H9 (cell line): ENCODE data around the gene MSMO1. TPM values are rescaled to one million over a fixed set of nuclear protein-coding genes. Genes with fewer than 3 reads are reported as not detected.

ENCODE experiments used
- DNase-seq: peaks from one replicate; pipeline ENCODE4 v3.0.0-alpha.2; 2017
- H2AFZ ChIP-seq: one replicate; pipeline ENCODE4 v1.6.1; 2013; ENCODE audit warnings: mild to moderate bottlenecking, low read length, control low read depth, moderate library complexity
- H2AK5ac ChIP-seq: 2 replicates; pipeline ENCODE4 v1.6.1; 2013; ENCODE audit warnings: low read length, control low read depth, mixed read lengths; ENCODE audit not compliant: insufficient read length
- H2BK120ac ChIP-seq: one replicate; pipeline ENCODE4 v1.6.1; 2013; ENCODE audit warnings: low read depth, mild to moderate bottlenecking, low read length, control low read depth, inconsistent platforms; ENCODE audit not compliant: poor library complexity, severe bottlenecking
- H2BK12ac ChIP-seq: 2 replicates; pipeline ENCODE4 v1.6.1; 2013; ENCODE audit warnings: low read length, control low read depth, mixed read lengths, low read depth; ENCODE audit not compliant: insufficient read length
- H2BK15ac ChIP-seq: 2 replicates; pipeline ENCODE4 v1.6.1; 2013; ENCODE audit warnings: low read depth, low read length, control low read depth
- H2BK20ac ChIP-seq: one replicate; pipeline ENCODE4 v1.6.1; 2013; ENCODE audit warnings: low read depth, mild to moderate bottlenecking, low read length, control low read depth, inconsistent platforms; ENCODE audit not compliant: poor library complexity, severe bottlenecking
- H2BK5ac ChIP-seq: 2 replicates; pipeline ENCODE4 v1.6.1; 2013; ENCODE audit warnings: low read length, control low read depth, mixed read lengths; ENCODE audit not compliant: insufficient read length
- H3K14ac ChIP-seq: 2 replicates; pipeline ENCODE4 v1.6.1; 2013; ENCODE audit warnings: low read length, control low read depth; ENCODE audit not compliant: insufficient read depth
- H3K18ac ChIP-seq: 2 replicates; pipeline ENCODE4 v1.6.1; 2013; ENCODE audit warnings: low read depth, mild to moderate bottlenecking, mixed read lengths, low read length, control low read depth; ENCODE audit not compliant: insufficient read length
- H3K23ac ChIP-seq: 2 replicates; pipeline ENCODE4 v1.6.1; 2013; ENCODE audit warnings: low read length, control low read depth, mixed read lengths, low read depth; ENCODE audit not compliant: insufficient read length
- H3K23me2 ChIP-seq: 2 replicates; pipeline ENCODE4 v1.6.1; 2013; ENCODE audit warnings: low read depth, mild to moderate bottlenecking, mixed read lengths, low read length, control low read depth; ENCODE audit not compliant: insufficient read length, poor library complexity, severe bottlenecking
- H3K27ac ChIP-seq: 2 replicates; pipeline ENCODE4 v1.5.1; 2013; ENCODE audit warnings: low read length, control low read depth, mixed read lengths, low read depth; ENCODE audit not compliant: insufficient read length
- H3K27me3 ChIP-seq: 2 replicates; pipeline ENCODE4 v1.6.1; 2013; ENCODE audit warnings: low read length, control low read depth, inconsistent platforms; ENCODE audit not compliant: insufficient read depth
- H3K4ac ChIP-seq: 2 replicates; pipeline ENCODE4 v1.6.1; 2013; ENCODE audit warnings: low read depth, mild to moderate bottlenecking, control low read depth, inconsistent platforms, low read length, moderate library complexity
- H3K4me1 ChIP-seq: 2 replicates; pipeline ENCODE4 v1.6.1; 2013; ENCODE audit warnings: low read length, control low read depth, inconsistent platforms; ENCODE audit not compliant: insufficient read depth
- H3K4me2 ChIP-seq: 2 replicates; pipeline ENCODE4 v1.6.1; 2013; ENCODE audit warnings: low read length, control low read depth, mixed read lengths; ENCODE audit not compliant: insufficient read length, insufficient read depth
- H3K56ac ChIP-seq: 2 replicates; pipeline ENCODE4 v1.6.1; 2013; ENCODE audit warnings: low read depth, mild to moderate bottlenecking, mixed read lengths, low read length, control low read depth; ENCODE audit not compliant: insufficient read length
- H3K79me1 ChIP-seq: 2 replicates; pipeline ENCODE4 v1.6.1; 2013; ENCODE audit warnings: low read depth, mild to moderate bottlenecking, moderate library complexity, low read length, control low read depth, inconsistent platforms; ENCODE audit not compliant: insufficient read depth, poor library complexity, severe bottlenecking
- H3K79me2 ChIP-seq: 2 replicates; pipeline ENCODE4 v1.6.1; 2013; ENCODE audit warnings: low read length, control low read depth, inconsistent platforms; ENCODE audit not compliant: insufficient read depth
- H3K9ac ChIP-seq: 2 replicates; pipeline ENCODE4 v1.6.1; 2013; ENCODE audit warnings: low read length, control low read depth, mixed read lengths; ENCODE audit not compliant: insufficient read length; ENCODE audit errors: extremely low read depth
- H3K9me3 ChIP-seq: one replicate; pipeline ENCODE4 v1.6.1; 2013; ENCODE audit warnings: low read depth, low read length, inconsistent platforms; ENCODE audit not compliant: control insufficient read depth
- H3T11ph ChIP-seq: one replicate; pipeline ENCODE4 v1.6.1; 2013; ENCODE audit warnings: mild to moderate bottlenecking, low read length, control low read depth, inconsistent platforms
- H4K20me1 ChIP-seq: one replicate; pipeline ENCODE4 v1.6.1; 2013; ENCODE audit not compliant: control insufficient read depth, insufficient read length, insufficient read depth
- H4K5ac ChIP-seq: 2 replicates; pipeline ENCODE4 v1.6.1; 2013; ENCODE audit warnings: low read depth, mild to moderate bottlenecking, mixed read lengths, low read length, control low read depth; ENCODE audit not compliant: insufficient read length
- H4K8ac ChIP-seq: replicated peaks from 2 replicates; pipeline ENCODE4 v1.6.1; 2013; ENCODE audit warnings: low read length, control low read depth, mixed read lengths, low read depth; ENCODE audit not compliant: insufficient read length
- H4K91ac ChIP-seq: 2 replicates; pipeline ENCODE4 v1.6.1; 2013; ENCODE audit warnings: low read depth, mild to moderate bottlenecking, moderate library complexity, mixed read lengths, low read length, control low read depth; ENCODE audit not compliant: insufficient read length
- H3K27ac Mint-ChIP-seq, 3 experiments: 2 replicates in 2 of 3; 3 replicates in 1 of 3; pipeline ENCODE4 v1.8.0; 2020 to 2021; ENCODE audit warnings: mixed read lengths in 3 of 3, mild to moderate bottlenecking in 1 of 3, moderate library complexity in 1 of 3
- H3K27me3 Mint-ChIP-seq: 2 replicates; pipeline ENCODE4 v1.8.0; 2021; ENCODE audit warnings: low read depth, mild to moderate bottlenecking, moderate library complexity, mixed read lengths
- H3K36me3 Mint-ChIP-seq, 3 experiments: 2 replicates in 2 of 3; 3 replicates in 1 of 3; pipeline ENCODE4 v1.8.0; 2020 to 2021; ENCODE audit warnings: low read depth in 3 of 3, mixed read lengths in 3 of 3; ENCODE audit not compliant: insufficient read depth in 1 of 3
- H3K4me1 Mint-ChIP-seq, 2 experiments: 2 replicates each; pipeline ENCODE4 v1.8.0; 2020; ENCODE audit warnings: mixed read lengths in 2 of 2
- H3K4me3 Mint-ChIP-seq, 2 experiments: 2 replicates in 1 of 2; 3 replicates in 1 of 2; pipeline ENCODE4 v1.8.0; 2020 to 2021; ENCODE audit warnings: mild to moderate bottlenecking in 2 of 2, mixed read lengths in 2 of 2, moderate library complexity in 1 of 2
- H3K9me3 Mint-ChIP-seq, 2 experiments: 2 replicates in 1 of 2; 3 replicates in 1 of 2; pipeline ENCODE4 v1.8.0; 2020; ENCODE audit warnings: mild to moderate bottlenecking in 2 of 2, mixed read lengths in 2 of 2, moderate library complexity in 1 of 2
- CTCF ChIP-seq: fragments of 200-600 bp; sonication (generic); conservative IDR thresholded peaks from 3 replicates; pipeline ENCODE4 v1.8.0; 2021; ENCODE audit warnings: antibody characterized with exemption, mild to moderate bottlenecking
- WGBS: extraction: QIAGEN DNeasy Blood & Tissue Kit; methylation state at CpG from one replicate; pipeline ENCODE4 v1.1.7; 2013; ENCODE audit warnings: missing lambda C conversion rate, low lambda C conversion rate, mixed read lengths; ENCODE audit not compliant: insufficient read length; ENCODE audit errors: extremely low coverage; 5-methylcytosine and 5-hydroxymethylcytosine counted together
- total RNA-seq: library from RNA; stranded (reverse); gene quantifications from 2 replicates; pipeline ENCODE4 v1.2.1, GENCODE V29; 2021

The MSMO1 gene
- total RNA-seq, 1 experiment from 2014 or later, result 79.3 TPM

- no peak overlapping the region for H3K9ac ChIP-seq
- no peak overlapping the region for H3K18ac ChIP-seq
- H3K27me3 Mint-ChIP-seq, result no peaks in the 10 kb centered on the region
- no peak overlapping the region for H2AFZ ChIP-seq
- H2AK5ac ChIP-seq, result no peak overlapping the region
- no peak overlapping the region for H3T11ph ChIP-seq
- H3K4me1 ChIP-seq, result no peaks in the 10 kb centered on the region
- no peaks in the 10 kb centered on the region for H3K4me1 Mint-ChIP-seq
- H4K5ac ChIP-seq, result no peak overlapping the region
- H4K8ac ChIP-seq, result no peak overlapping the region
- TF ChIP-seq CTCF, result no peak
- WGBS, result no CpG with 5 or more reads among the region's 3 CpGs
- no peaks in the 10 kb centered on the region for H3K9me3 ChIP-seq
- no peak overlapping the region for H2BK5ac ChIP-seq
- no peak overlapping the region for H3K27ac Mint-ChIP-seq
- H3K79me1 ChIP-seq, result no peaks in the 10 kb centered on the region
- H4K20me1 ChIP-seq, result no peaks in the 10 kb centered on the region
- no peaks in the 10 kb centered on the region for H3K27me3 ChIP-seq
- H3K56ac ChIP-seq, result no peak overlapping the region
- no peak overlapping the region for H3K14ac ChIP-seq
- H3K79me2 ChIP-seq, result no peaks in the 10 kb centered on the region
- no peak overlapping the region for H3K27ac ChIP-seq
- DNase-seq, result no peak
- H3K4me2 ChIP-seq, result no peak overlapping the region
- no peak overlapping the region for H3K4ac ChIP-seq
- no peak overlapping the region for H4K91ac ChIP-seq
- H3K4me3 Mint-ChIP-seq, result no peak overlapping the region
- no peak overlapping the region for H2BK15ac ChIP-seq
- peaks cover 10 to 12% of the 10 kb centered on the region in 2 experiments for H3K9me3 Mint-ChIP-seq
- H2BK20ac ChIP-seq, result no peak overlapping the region
- H2BK120ac ChIP-seq, result no peak overlapping the region
- H3K23ac ChIP-seq, result no peak overlapping the region
- H3K36me3 Mint-ChIP-seq, result peaks cover 13 to 15% (median 13%) of the 10 kb centered on the region in 3 experiments; a peak in 6 of 7 replicates
- H3K23me2 ChIP-seq, result no peaks in the 10 kb centered on the region
- H2BK12ac ChIP-seq, result no peak overlapping the region
Observed at GRCh38 chr4:165288226-165288625, 39.2 kb upstream of the MSMO1 start.
